Small intestine (tissue), 16 donors: ENCODE results near the gene BRINP3. TPM values are rescaled to one million over a fixed set of nuclear protein-coding genes. Genes with fewer than 3 reads are reported as not detected.
"Not testable (repeated sequence)": the region's sequence is repeated elsewhere in the genome, so short reads cannot be mapped to it uniquely, and the experiment has no call there.

Experiments
- DNase-seq, 2 donors: peaks; one replicate each; pipeline versions ENCODE4 v3.0.0 to v3.0.0-alpha.2; 2013
- FAIRE-seq: peaks from 2 replicates; lab custom pipeline; 2012; peaks lifted over from hg19 to GRCh38; lab: Jason Lieb, UNC
- H3K27ac ChIP-seq, 3 donors: one replicate each; pipeline ENCODE4 v1.5.1; 2013; ENCODE audit warnings: low read length in 2 of 3, mild to moderate bottlenecking in 2 of 3, control low read depth in 1 of 3, inconsistent platforms in 1 of 3, low read depth in 1 of 3, moderate library complexity in 1 of 3
- H3K27me3 ChIP-seq, 3 donors: one replicate each; pipeline ENCODE4 v1.6.1; 2013; ENCODE audit warnings: low read length in 3 of 3, inconsistent platforms in 1 of 3; ENCODE audit not compliant: control insufficient read depth in 3 of 3, insufficient read depth in 3 of 3
- H3K36me3 ChIP-seq, 3 donors: one replicate each; pipeline ENCODE4 v1.6.1; 2013; ENCODE audit warnings: low read length in 3 of 3, inconsistent platforms in 1 of 3, low read depth in 1 of 3, mild to moderate bottlenecking in 1 of 3, moderate library complexity in 1 of 3; ENCODE audit not compliant: control insufficient read depth in 3 of 3, insufficient read depth in 2 of 3
- H3K4me1 ChIP-seq, 3 donors: one replicate each; pipeline ENCODE4 v1.6.1; 2013; ENCODE audit warnings: low read length in 2 of 3, inconsistent platforms in 1 of 3, low read depth in 1 of 3, mild to moderate bottlenecking in 1 of 3, moderate library complexity in 1 of 3; ENCODE audit not compliant: control insufficient read depth in 3 of 3, insufficient read depth in 2 of 3
- H3K4me3 ChIP-seq, 3 donors: one replicate each; pipeline ENCODE4 v1.5.1; 2013; ENCODE audit warnings: low read length in 3 of 3, control low read depth in 1 of 3, inconsistent platforms in 1 of 3, low read depth in 1 of 3, mild to moderate bottlenecking in 1 of 3, moderate library complexity in 1 of 3
- H3K9me3 ChIP-seq, 2 donors: one replicate each; pipeline ENCODE4 v1.6.1; 2013; ENCODE audit warnings: low read depth in 1 of 2, low read length in 1 of 2; ENCODE audit not compliant: control insufficient read depth in 2 of 2, insufficient read depth in 1 of 2
- WGBS, 3 donors: extraction: QIAGEN DNeasy Blood & Tissue Kit; methylation state at CpG; one replicate each; pipeline ENCODE4 v1.1.7; 2013; 5-methylcytosine and 5-hydroxymethylcytosine counted together
- long read RNA-seq, 10 donors: transcript quantifications; one replicate each; lab custom pipeline, GENCODE V29; 2026
- polyA plus RNA-seq, 4 donors: library from polyadenylated mRNA; stranded (reverse) in 3 of 4; unstranded in 1 of 4; fragments of 200-250 nt in 3 of 4; fragments of 120-200 nt in 1 of 4; gene quantifications; one replicate each; pipeline versions ENCODE4 v1.2.1 to v1.2.3, GENCODE V29; 2013
- donor health status: healthy with polysubstance abuse.
- donor health status: control.
- donor health status: control.
- donor health status: Bipolar disorder and iron deficiency.
- donor health status: healthy.

BRINP3 gene
- 10 to 100 TPM in 1 of 4 donors, 1 to 10 TPM in 3; 2.7 to 61.2 (median 7.8) TPM for polyA plus RNA-seq
- long read RNA-seq, donor 1 = 0 reads
- long read RNA-seq, donor 2 = 0 reads
- long read RNA-seq, donor 3, partial matches to known transcripts = 0 of 2 reads
- long read RNA-seq, donor 3, other reads (novel, unspliced or antisense) = 0 of 2 reads
- long read RNA-seq, donor 4 = 0 reads
- long read RNA-seq, donor 5 = 0 reads
- long read RNA-seq, donor 6, partial matches to known transcripts = 0 of 1 reads
- long read RNA-seq, donor 6, other reads (novel, unspliced or antisense) = 0 of 1 reads
- long read RNA-seq, donor 7 = 0 reads
- long read RNA-seq, donor 8 = 0 reads
- long read RNA-seq, donor 9 = 0 reads
- long read RNA-seq, donor 10, partial matches to known transcripts = 11 of 13 reads
- long read RNA-seq, donor 10, other reads (novel, unspliced or antisense) = 0 of 13 reads

DNA sequence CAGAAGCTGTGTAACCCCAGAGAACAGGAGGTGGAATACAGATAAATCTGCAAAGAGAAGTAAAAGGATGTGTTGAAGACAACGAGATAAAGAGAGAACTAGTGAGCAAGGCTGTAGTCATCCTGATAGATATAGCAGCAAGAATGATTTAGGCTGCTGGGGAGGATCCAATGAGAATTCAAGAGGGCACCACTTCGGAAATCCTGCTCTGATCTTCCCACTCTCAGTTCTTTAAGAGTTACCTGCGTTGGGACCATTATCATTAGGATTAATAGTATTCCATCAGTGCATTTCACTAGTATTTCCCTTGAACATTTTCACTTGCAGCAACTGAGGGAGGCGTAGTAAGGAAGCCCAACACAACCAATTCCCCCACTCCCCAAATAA lies at the start of gene BRINP3:
TSS of gene BRINP3 (minus strand) at position 103 of the 387 bp plus-strand sequence.
- no peaks in the 10 kb centered on the region for H3K9me3 ChIP-seq
- WGBS, 3 donors = 1 to 9% (median 4%) methylated on average over 4 of the region's 4 CpGs
- H3K36me3 ChIP-seq = no peaks in the 10 kb centered on the region
- DNase-seq (peak in 1 of 2 donors; percentile 44), FAIRE-seq (no peak)
- H3K4me3 ChIP-seq = peak within 1 kb of the TSS; percentile 41 to 79 (median 66)
- H3K27ac ChIP-seq = peak within 1 kb of the TSS; percentile 62 to 87 (median 65)
- no peaks in the 10 kb centered on the region for H3K4me1 ChIP-seq
- peaks cover 0 to 9% (median 0%) of the 10 kb centered on the region in 3 donors for H3K27me3 ChIP-seq

DNA sequence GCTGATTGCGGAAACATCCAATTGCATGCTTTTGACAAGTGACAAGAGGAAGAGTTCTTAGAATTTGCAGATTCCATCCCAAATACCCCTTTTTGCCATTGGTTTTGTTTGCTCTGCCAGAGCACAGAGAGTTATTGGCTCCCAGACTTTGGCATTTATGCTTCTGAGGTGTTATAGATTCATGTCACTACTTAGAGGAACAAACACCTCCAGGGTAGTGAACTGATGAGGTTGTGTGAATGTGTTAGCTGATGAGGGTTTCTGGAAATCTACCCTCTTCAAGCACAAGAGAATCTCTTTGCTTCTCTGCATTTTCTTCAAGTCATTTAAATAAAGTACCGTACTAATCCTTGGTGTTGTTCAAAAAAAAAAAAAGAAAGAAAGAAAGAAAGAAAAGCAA lies 33.9 kb upstream of the BRINP3 start:
- Histone ChIP-seq H3K4me3 (no peak overlapping the region), H3K27ac (no peak overlapping the region), H3K9me3 (no peaks in the 10 kb centered on the region), H3K36me3 (no peaks in the 10 kb centered on the region), H3K4me1 (no peaks in the 10 kb centered on the region), H3K27me3 (no peaks in the 10 kb centered on the region)
- 80 to 89% (median 86%) methylated on average over 2 of the region's 2 CpGs for WGBS, 3 donors
- DNase-seq (no peak), FAIRE-seq (no peak)

DNA sequence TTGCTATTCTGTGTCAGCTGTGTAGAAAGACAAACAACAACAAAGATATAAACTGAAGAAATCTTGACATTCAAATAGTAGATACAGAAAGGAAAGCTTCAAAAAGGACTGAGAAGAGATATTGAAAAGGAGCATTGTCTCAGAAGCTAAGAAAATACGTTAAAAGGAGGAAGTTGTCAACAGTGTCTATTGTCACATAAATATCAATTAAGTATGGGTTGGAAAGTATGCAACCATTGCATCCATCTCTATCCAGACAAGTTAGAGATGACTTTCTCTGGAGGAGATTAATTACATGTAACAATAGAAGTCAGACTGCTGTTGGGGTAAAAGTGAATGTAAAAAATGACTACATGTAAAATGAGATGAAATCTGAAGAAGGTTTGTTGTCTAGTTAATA lies 29.7 kb upstream of the BRINP3 start:
- H3K36me3 ChIP-seq = no peaks in the 10 kb centered on the region
- WGBS, 3 donors = 43 to 67% (median 50%) methylated on average over 1 of the region's 1 CpG

DNA sequence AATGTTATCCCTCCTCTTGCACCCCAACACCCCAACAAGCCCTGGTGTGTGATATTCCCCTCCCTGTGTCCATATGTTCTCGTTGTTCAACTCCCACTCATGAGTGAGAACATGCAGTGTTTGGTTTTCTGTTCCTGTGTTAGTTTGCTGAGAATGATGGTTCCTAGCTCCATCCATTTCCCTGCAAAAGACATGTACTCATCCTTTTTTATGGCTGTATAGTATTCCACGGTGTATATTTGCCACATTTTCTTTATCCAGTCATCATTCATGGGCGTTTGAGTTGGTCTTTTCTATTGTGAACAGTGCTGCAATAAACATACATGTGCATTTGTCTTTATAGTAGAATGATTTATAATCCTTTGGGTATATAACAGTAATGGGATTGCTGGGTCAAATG lies 26.9 kb upstream of the BRINP3 start:
- not testable (repeated sequence) for H3K27ac ChIP-seq, H3K4me1 ChIP-seq, H3K27me3 ChIP-seq, DNase-seq, H3K36me3 ChIP-seq, FAIRE-seq, H3K9me3 ChIP-seq, H3K4me3 ChIP-seq
- 70 to 93% (median 79%) methylated on average over 3 of the region's 3 CpGs for WGBS, 3 donors

More for the DNA sequence above, 29.7 kb upstream of the BRINP3 start:
- H3K4me3 ChIP-seq = no peak overlapping the region
- no peak overlapping the region for H3K27ac ChIP-seq
- H3K27me3 ChIP-seq = no peaks in the 10 kb centered on the region
- peaks cover 0 to 4% of the 10 kb centered on the region in 2 donors for H3K9me3 ChIP-seq
- FAIRE-seq = no peak
- no peaks in the 10 kb centered on the region for H3K4me1 ChIP-seq
- DNase-seq = no peak

DNA sequence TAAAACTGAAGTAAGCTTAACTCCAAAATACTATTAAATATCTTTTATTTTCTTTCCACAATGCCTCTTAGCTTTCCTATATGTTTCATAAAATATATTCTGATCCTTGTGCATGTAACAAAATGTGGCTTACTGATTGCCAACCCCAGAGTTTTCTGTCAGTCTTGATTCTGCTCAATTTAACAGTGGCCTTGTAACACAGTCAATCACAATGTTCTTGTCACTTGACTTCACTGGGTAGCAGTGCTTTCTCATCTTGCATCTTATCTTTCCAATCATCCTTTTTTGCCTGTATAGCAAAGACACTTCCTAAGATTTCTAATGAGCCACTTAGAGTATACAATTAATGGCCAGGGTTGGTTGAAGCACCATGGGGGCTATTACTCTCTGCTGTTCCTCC lies 19.9 kb upstream of the BRINP3 start:
- Histone ChIP-seq H3K27ac (no peak overlapping the region), H3K9me3 (no peaks in the 10 kb centered on the region), H3K27me3 (no peaks in the 10 kb centered on the region), H3K4me3 (no peak overlapping the region), H3K36me3 (no peaks in the 10 kb centered on the region), H3K4me1 (no peaks in the 10 kb centered on the region)
- FAIRE-seq = no peak
- no peak for DNase-seq

DNA sequence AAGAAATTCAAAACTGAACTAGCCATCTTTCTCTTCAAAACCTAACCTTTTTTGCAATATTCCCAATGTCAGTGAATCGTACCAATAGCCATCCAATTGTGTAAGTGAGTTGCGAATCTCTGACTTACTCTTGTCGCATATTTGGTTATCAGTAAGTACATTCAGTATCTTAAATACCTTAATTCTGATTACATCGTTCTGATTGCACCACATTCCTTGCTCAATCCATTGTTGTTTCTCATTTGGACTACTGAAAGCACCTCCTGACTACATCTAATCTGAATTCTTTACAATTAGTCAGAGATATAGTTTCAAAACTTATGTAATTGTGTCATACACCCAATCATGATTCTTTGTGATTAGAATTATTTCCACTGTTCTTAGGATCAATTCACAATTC lies 16.8 kb upstream of the BRINP3 start:
- Histone ChIP-seq H3K27me3 (no peaks in the 10 kb centered on the region), H3K27ac (no peak overlapping the region), H3K36me3 (no peaks in the 10 kb centered on the region), H3K4me3 (no peak overlapping the region), H3K9me3 (no peaks in the 10 kb centered on the region), H3K4me1 (no peaks in the 10 kb centered on the region)
- no peak for FAIRE-seq
- DNase-seq = no peak
- WGBS, 3 donors = 74 to 85% (median 83%) methylated on average over 4 of the region's 4 CpGs

DNA sequence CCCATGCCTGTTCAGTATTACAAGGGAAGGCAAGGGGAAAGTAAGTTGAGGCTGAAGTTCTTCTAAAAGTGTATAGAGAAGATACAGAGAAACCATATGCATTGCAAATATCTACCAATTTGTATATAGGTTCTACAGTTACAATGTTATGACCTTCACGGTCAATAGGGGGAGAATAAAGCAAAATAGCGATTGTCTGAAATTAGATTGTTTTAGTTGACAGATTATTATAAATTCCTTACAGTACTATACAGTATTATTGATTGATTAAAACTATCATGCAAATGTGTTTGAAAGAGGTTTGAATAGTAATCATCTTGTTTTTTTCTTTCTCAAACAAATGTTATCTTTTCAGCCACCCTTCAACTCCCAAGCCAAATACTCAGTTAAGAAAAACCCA lies 13.7 kb upstream of the BRINP3 start:
- Histone ChIP-seq H3K36me3 (no peaks in the 10 kb centered on the region), H3K9me3 (no peaks in the 10 kb centered on the region), H3K27ac (no peak overlapping the region), H3K4me3 (no peak overlapping the region), H3K4me1 (no peaks in the 10 kb centered on the region), H3K27me3 (no peaks in the 10 kb centered on the region)
- FAIRE-seq (no peak), DNase-seq (no peak)
- WGBS, 3 donors = 95 to 99% (median 96%) methylated on average over 2 of the region's 2 CpGs

DNA sequence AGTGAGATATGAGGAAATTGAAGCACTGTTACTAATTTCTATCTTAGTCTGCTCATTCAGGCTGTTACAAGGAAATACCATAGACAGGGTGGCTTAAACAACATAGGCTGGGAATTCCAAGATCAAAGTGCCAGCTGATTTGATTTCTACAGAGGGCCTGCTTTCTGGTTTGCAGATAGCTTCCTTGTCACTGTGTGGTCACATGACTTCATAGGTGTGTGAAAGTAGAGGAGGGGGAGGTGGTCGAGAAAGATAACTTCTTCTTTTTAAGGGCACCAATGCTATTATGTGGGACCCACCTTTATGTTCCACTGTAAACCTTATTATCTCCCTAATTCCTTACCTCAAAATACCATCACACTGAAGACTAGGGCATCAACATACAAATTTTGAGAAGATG lies 6.4 kb upstream of the BRINP3 start:
- Histone ChIP-seq H3K4me3 (no peak overlapping the region), H3K27me3 (no peaks in the 10 kb centered on the region), H3K9me3 (no peaks in the 10 kb centered on the region), H3K27ac (no peak overlapping the region), H3K36me3 (no peaks in the 10 kb centered on the region), H3K4me1 (no peaks in the 10 kb centered on the region)
- peak; percentile 25 to 38 for DNase-seq
- FAIRE-seq = no peak
- 16 to 42% (median 30%) methylated on average over 1 of the region's 1 CpG for WGBS, 3 donors

DNA sequence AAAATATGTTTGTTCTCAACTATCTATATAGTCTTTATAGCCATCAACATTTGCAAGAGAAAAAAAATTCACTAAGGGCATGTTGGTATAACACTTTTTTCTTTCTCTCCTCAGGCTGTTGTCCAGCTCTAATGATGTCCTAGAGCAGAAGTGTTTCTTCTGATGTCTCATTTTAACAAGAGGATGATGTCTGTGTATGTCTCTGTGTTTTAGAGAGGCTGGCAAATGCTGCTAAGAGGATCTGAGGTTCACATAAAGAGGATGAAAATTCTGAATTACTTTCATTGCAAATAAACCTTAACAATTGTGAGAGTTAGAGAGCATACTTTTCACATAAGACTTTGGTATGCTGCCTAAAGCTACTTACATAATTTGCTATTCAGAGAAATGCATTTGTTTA lies 2.6 kb upstream of the BRINP3 start:
- DNase-seq (peak in 1 of 2 donors; percentile 48), FAIRE-seq (no peak)
- Histone ChIP-seq H3K4me3 (no peak overlapping the region), H3K9me3 (no peaks in the 10 kb centered on the region), H3K27me3 (peaks cover 0 to 9% (median 0%) of the 10 kb centered on the region in 3 donors), H3K27ac (no peak overlapping the region), H3K36me3 (no peaks in the 10 kb centered on the region), H3K4me1 (no peaks in the 10 kb centered on the region)
